NCI-H524 (cell line): ENCODE results near the gene FARP1.
"Not testable (repeated sequence)": the region's sequence is repeated elsewhere in the genome, so short reads cannot be mapped to it uniquely, and the experiment has no call there.

Source experiments
- DNase-seq, 2 experiments: peaks; one replicate each; lab custom pipeline; 2025; lab: John Stamatoyannopoulos, UW

FARP1 gene

GRCh38 chr13:98225036-98225940 is 82.4 kb downstream of the FARP1 start:
- no peak for DNase-seq

- DNase-seq: no peak
Observed at GRCh38 chr13:98226496-98226895, 83.6 kb downstream of the FARP1 start.

- DNase-seq: no peak
Observed at GRCh38 chr13:98228661-98229341, 85.9 kb downstream of the FARP1 start.

- not testable (repeated sequence) for DNase-seq
Observed at GRCh38 chr13:98230762-98231161, 87.9 kb downstream of the FARP1 start.

GRCh38 chr13:98232456-98232855 is 89.6 kb downstream of the FARP1 start:
- DNase-seq: no peak

- DNase-seq: no peak
Observed at GRCh38 chr13:98233127-98233526, 90.2 kb downstream of the FARP1 start.

- DNase-seq: no peak
Observed at GRCh38 chr13:98234348-98234747, 91.5 kb downstream of the FARP1 start.

- DNase-seq: no peak
Observed at GRCh38 chr13:98236197-98236596, 93.3 kb downstream of the FARP1 start.

- no peak for DNase-seq
Observed at GRCh38 chr13:98237331-98237730, 94.4 kb downstream of the FARP1 start.

- DNase-seq: peak; percentile 2 to 32
Observed at GRCh38 chr13:98239162-98240076, 96.5 kb downstream of the FARP1 start.

GRCh38 chr13:98240135-98240534 is 97.2 kb downstream of the FARP1 start:
- no peak for DNase-seq

GRCh38 chr13:98240974-98241373 is 98.1 kb downstream of the FARP1 start:
- no peak for DNase-seq

- DNase-seq: peak in 1 of 2 experiments; percentile 9
Observed at GRCh38 chr13:98241976-98242375, 99.1 kb downstream of the FARP1 start.

- no peak for DNase-seq
Observed at GRCh38 chr13:98242403-98242802, 99.5 kb downstream of the FARP1 start.

GRCh38 chr13:98243929-98244272 is 101.0 kb downstream of the FARP1 start:
- no peak for DNase-seq

GRCh38 chr13:98246538-98247172 is 103.8 kb downstream of the FARP1 start:
- DNase-seq: no peak

- no peak for DNase-seq
Observed at GRCh38 chr13:98251708-98252107, 108.8 kb downstream of the FARP1 start.

GRCh38 chr13:98252931-98253470 is 110.1 kb downstream of the FARP1 start:
- DNase-seq: no peak

- DNase-seq: no peak
Observed at GRCh38 chr13:98253526-98253925, 110.6 kb downstream of the FARP1 start.

- no peak for DNase-seq
Observed at GRCh38 chr13:98254513-98254912, 111.6 kb downstream of the FARP1 start.

- no peak for DNase-seq
Observed at GRCh38 chr13:98258226-98258625, 115.3 kb downstream of the FARP1 start.
